Esophagus squamous epithelium (tissue), 5 donors: Measurements from ENCODE around the gene DBN1. TPM values are rescaled to one million over a fixed set of nuclear protein-coding genes. Genes with fewer than 3 reads are reported as not detected.

Experiments
- DNase-seq: peaks from one replicate; lab custom pipeline; 2025; lab: John Stamatoyannopoulos, UW
- H3K27ac ChIP-seq, 4 donors: fragments of 200-600 bp; sonication (generic); one replicate each; pipeline ENCODE4 v1.5.1; 2016 to 2019; ENCODE audit warnings: mild to moderate bottlenecking in 1 of 4
- H3K27me3 ChIP-seq, 4 donors: fragments of 200-600 bp; sonication (generic); 1 replicate in 3 of 4; 2 replicates in 1 of 4; pipeline versions ENCODE4 v1.5.1 to v1.6.0; 2017 to 2021; ENCODE audit warnings: antibody characterized with exemption in 1 of 4
- H3K36me3 ChIP-seq, 3 donors: fragments of 200-600 bp; sonication (generic); one replicate each; pipeline ENCODE4 v1.5.1; 2016 to 2019
- H3K4me1 ChIP-seq, 3 donors: fragments of 200-600 bp; sonication (generic); one replicate each; pipeline ENCODE4 v1.5.1; 2017 to 2019
- H3K4me3 ChIP-seq, 4 donors: fragments of 200-600 bp; sonication (generic); 1 replicate in 3 of 4; 2 replicates in 1 of 4; pipeline ENCODE4 v1.5.1; 2016 to 2019; ENCODE audit warnings: mild to moderate bottlenecking in 2 of 4, moderate library complexity in 1 of 4
- H3K9me3 ChIP-seq, 3 donors: fragments of 200-600 bp; sonication (generic); one replicate each; pipeline ENCODE4 v1.5.1; 2016 to 2019
- POLR2A ChIP-seq, 4 donors: fragments of 450-650 bp; IDR thresholded peaks; one replicate each; pipeline ENCODE4 v1.6.1; 2017; ENCODE audit warnings: antibody characterized with exemption in 4 of 4, mild to moderate bottlenecking in 4 of 4, moderate library complexity in 3 of 4
- WGBS, 2 donors: methylation state at CpG; one replicate each; pipeline ENCODE4 v1.1.5; 2018; 5-methylcytosine and 5-hydroxymethylcytosine counted together
- intact Hi-C: fragments of 100-400 bp; cut with DNase I; formaldehyde crosslinking; loops from one replicate; pipeline ENCODE4 v1.15.0; 2022
- total RNA-seq, 4 donors: library from RNA; depleted of rRNA; stranded (reverse); fragments of >200 nt; gene quantifications; one replicate each; pipeline ENCODE4 v1.1.0, GENCODE V29; 2016
- TF ChIP-seq, protein P1 (sequence below), 6 experiments: fragments of 450-650 bp in 4 of 6; fragments of 200-600 bp in 2 of 6; sonication (generic) in 2 of 6; IDR thresholded peaks; one replicate each; pipeline ENCODE4 v1.5.1; 2016 to 2019; ENCODE audit warnings: antibody characterized with exemption in 6 of 6, mild to moderate bottlenecking in 4 of 6, moderate library complexity in 4 of 6
- donor health status: DM: yes; HTN: yes; CAD: no.

Gene DBN1
- total RNA-seq, 4 donors from 2014 or later: 11.9 to 51.1 (median 27.2) TPM

DNA sequence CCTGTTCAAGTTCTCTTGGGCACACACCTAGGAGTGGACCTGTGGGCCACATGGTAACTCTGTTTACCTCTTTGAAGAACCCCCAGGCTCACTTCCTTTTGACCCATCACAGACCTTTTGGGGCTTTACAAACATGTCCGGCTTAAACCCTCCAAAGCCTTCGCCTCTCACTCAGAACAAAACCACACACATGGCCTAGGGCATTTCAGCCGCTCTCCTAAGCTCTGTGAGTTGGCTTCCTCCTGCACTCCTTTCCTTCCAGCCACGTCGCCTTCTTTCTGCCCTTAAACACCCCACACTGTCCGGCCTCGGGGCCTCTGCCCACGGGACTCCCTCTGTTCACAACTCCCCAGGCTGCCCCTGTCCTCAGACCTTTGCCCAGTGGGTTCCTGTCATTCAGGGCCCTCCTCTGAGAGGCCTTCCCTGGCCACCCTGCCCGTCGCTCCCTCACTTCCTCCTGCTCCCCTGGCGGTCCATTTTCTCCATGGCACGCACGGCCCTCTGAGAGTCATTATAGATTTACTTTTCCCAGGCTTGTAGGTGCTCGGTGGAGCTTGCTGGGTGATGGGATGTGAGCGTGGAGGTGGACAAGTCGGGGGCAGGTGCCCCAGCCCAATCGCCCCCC, 34.3 kb upstream of the DBN1 start:
- no peaks in the 10 kb centered on the region for H3K9me3 ChIP-seq

GRCh38 chr5:177507165-177507564, 33.7 kb upstream of the DBN1 start:
- peaks cover 18 to 34% (median 18%) of the 10 kb centered on the region in 3 donors for H3K36me3 ChIP-seq
- H3K27me3 ChIP-seq: no peaks in the 10 kb centered on the region
- no peak for TF ChIP-seq POLR2A (IDR thresholded peaks at IDR 0.05)
- TF ChIP-seq, protein P1, sequence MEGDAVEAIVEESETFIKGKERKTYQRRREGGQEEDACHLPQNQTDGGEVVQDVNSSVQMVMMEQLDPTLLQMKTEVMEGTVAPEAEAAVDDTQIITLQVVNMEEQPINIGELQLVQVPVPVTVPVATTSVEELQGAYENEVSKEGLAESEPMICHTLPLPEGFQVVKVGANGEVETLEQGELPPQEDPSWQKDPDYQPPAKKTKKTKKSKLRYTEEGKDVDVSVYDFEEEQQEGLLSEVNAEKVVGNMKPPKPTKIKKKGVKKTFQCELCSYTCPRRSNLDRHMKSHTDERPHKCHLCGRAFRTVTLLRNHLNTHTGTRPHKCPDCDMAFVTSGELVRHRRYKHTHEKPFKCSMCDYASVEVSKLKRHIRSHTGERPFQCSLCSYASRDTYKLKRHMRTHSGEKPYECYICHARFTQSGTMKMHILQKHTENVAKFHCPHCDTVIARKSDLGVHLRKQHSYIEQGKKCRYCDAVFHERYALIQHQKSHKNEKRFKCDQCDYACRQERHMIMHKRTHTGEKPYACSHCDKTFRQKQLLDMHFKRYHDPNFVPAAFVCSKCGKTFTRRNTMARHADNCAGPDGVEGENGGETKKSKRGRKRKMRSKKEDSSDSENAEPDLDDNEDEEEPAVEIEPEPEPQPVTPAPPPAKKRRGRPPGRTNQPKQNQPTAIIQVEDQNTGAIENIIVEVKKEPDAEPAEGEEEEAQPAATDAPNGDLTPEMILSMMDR (IDR thresholded peaks at IDR 0.05): peak in 2 of 6 experiments; percentile 6 to 24
- H3K4me1 ChIP-seq: peaks cover 0 to 24% (median 0%) of the 10 kb centered on the region in 3 donors
- 74 to 77% methylated on average over 9 of the region's 9 CpGs for WGBS, 2 donors
- H3K27ac ChIP-seq: no peak overlapping the region
- intact Hi-C loops: no loop called here
- peak overlapping the region in 1 of 4 donors; percentile 52 for H3K4me3 ChIP-seq
- no peaks in the 10 kb centered on the region for H3K9me3 ChIP-seq
- DNase-seq: no peak

More for the DNA sequence above, 34.3 kb upstream of the DBN1 start:
- TF ChIP-seq, protein P1 (IDR thresholded peaks at IDR 0.05): peak in 1 of 6 experiments; percentile 5
- no peak for TF ChIP-seq POLR2A (IDR thresholded peaks at IDR 0.05)
- peaks cover 18 to 40% (median 23%) of the 10 kb centered on the region in 3 donors for H3K36me3 ChIP-seq
- H3K27ac ChIP-seq: peak overlapping the region in 1 of 4 donors; percentile 29
- intact Hi-C loops: no loop called here
- 76 to 80% methylated on average over 13 to 14 of the region's 17 CpGs for WGBS, 2 donors
- no peaks in the 10 kb centered on the region for H3K27me3 ChIP-seq
- no peak for DNase-seq
- H3K4me1 ChIP-seq: peaks cover 0 to 19% (median 0%) of the 10 kb centered on the region in 3 donors
- peak overlapping the region in 1 of 4 donors; percentile 52 for H3K4me3 ChIP-seq

- Histone ChIP-seq H3K9me3 (no peaks in the 10 kb centered on the region), H3K4me1 (peaks cover 4 to 37% (median 10%) of the 10 kb centered on the region in 3 donors), H3K27ac (no peak overlapping the region), H3K27me3 (no peaks in the 10 kb centered on the region), H3K4me3 (no peak overlapping the region), H3K36me3 (peaks cover 0 to 13% (median 0%) of the 10 kb centered on the region in 3 donors)
- TF ChIP-seq, protein P1 (IDR thresholded peaks at IDR 0.05): no peak
- TF ChIP-seq POLR2A (IDR thresholded peaks at IDR 0.05): no peak
- intact Hi-C loops: no loop called here
- WGBS, 2 donors: no CpG with 5 or more reads among the region's 4 CpGs
- no peak for DNase-seq
Observed at GRCh38 chr5:177505075-177505474, 31.6 kb upstream of the DBN1 start.

DNA sequence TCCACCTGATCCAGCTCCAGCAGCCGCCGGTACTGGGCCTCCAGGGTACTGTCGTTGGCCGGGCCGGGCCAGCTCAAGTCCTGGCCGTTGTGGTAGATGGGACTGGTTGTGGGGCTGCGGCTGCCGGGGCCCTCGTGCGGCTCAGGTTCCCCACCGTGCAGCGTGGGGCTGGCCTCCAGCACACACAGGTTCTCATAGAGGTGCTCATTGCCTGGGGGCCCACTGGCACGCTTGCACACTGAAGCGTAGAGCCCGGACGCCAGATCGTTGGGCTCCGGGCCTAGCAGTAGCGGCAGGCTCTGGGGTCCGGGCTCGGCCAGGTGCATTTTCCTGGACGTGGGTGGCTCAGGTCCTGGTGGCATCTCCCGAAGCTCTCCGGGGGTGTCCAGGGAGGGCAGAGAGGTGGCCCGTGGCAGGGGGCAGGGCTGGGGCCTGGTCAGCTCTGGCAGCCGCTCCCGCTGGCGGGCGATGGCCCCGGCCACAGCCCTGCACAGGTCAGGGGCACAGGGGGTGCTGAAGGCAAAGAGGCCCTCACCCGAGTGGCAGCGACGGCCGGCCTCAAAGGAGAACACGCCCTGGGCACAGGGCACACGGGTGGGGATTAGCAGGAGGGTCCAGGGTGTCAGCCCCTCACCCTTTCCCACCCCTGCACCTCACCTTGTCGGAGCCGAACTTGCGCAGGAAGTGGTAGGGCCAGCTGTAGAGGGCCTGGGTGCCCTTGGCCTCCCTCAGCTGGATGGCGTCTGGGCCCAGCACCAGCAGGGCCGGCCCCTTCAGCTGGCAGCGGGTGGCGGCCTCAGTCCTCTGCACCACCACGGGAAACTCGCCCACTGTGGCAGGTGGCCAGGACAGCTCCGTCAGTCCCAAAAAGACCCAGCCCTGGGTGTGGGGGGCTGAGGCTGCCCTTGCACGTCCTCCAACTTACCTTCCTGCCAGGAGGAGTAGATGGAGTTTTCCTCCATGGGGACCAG, 30.9 kb upstream of the DBN1 start:
- 94 to 96% methylated on average over 8 to 11 of the region's 47 CpGs for WGBS, 2 donors
- no peak overlapping the region for H3K4me3 ChIP-seq
- no peaks in the 10 kb centered on the region for H3K9me3 ChIP-seq

More for the DNA sequence above, 30.9 kb upstream of the DBN1 start:
- Histone ChIP-seq H3K27ac (no peak overlapping the region), H3K36me3 (peaks cover 0 to 10% (median 0%) of the 10 kb centered on the region in 3 donors), H3K27me3 (no peaks in the 10 kb centered on the region), H3K4me1 (peaks cover 4 to 30% (median 10%) of the 10 kb centered on the region in 3 donors)
- intact Hi-C loops: loop anchor here (5.0 kb wide), 1 partner anchor 112 kb away; no protein-coding TSS in a partner anchor
- TF ChIP-seq, protein P1 (IDR thresholded peaks at IDR 0.05): no peak
- no peak for TF ChIP-seq POLR2A (IDR thresholded peaks at IDR 0.05)
- DNase-seq: no peak
